Measurements from ENCODE around the gene KRTAP23-1. TPM values are rescaled to one million over a fixed set of nuclear protein-coding genes. Genes with fewer than 3 reads are reported as not detected.

Gene KRTAP23-1
- not detected for total RNA-seq

GRCh38 chr21:30348506-30348905, at the start of gene KRTAP23-1:
TSS of gene KRTAP23-1 (minus strand) at chr21:30348606. CDS start at chr21:30348606, 0 bp downstream.

GRCh38 chr21:30395731-30396130, 47.3 kb upstream of the KRTAP23-1 start, which contains the start of gene KRTAP13-1:
TSS of gene KRTAP13-1 (plus strand) at chr21:30396031. CDS start at chr21:30396087, 56 bp downstream.

GRCh38 chr21:30372139-30372770, 23.8 kb upstream of the KRTAP23-1 start, which contains the start of gene KRTAP13-2:
TSS of gene KRTAP13-2 (minus strand) at chr21:30372271. CDS start at chr21:30372213, 58 bp downstream.

GRCh38 chr21:30337276-30337744, 11.1 kb downstream of the KRTAP23-1 start, which contains the start of gene KRTAP27-1:
TSS of gene KRTAP27-1 (minus strand) at chr21:30337694. CDS start at chr21:30337668, 26 bp downstream.

GRCh38 chr21:30320215-30320614, 28.2 kb downstream of the KRTAP23-1 start, which contains the start of gene KRTAP26-1:
TSS of gene KRTAP26-1 (minus strand) at chr21:30320315. CDS start at chr21:30320035, 280 bp downstream.

Small RNA genes lying within 50 kb of the gene (small RNA-seq; reads per million reads assigned to genes)
- gene KRTAP23-1 (0 reads per million in 2 donors), gene MIR4327 (0 reads per million in 2 donors)

Other genes with a start within 250 kb of the KRTAP23-1 start
- not detected for gene CLDN17, start 181.8 kb downstream of the KRTAP23-1 start, total RNA-seq
- not detected for gene CLDN8, start 132.5 kb downstream of the KRTAP23-1 start, total RNA-seq
- gene KRTAP24-1, start 65.7 kb downstream of the KRTAP23-1 start, total RNA-seq = not detected
- not detected for gene KRTAP25-1, start 59.1 kb downstream of the KRTAP23-1 start, total RNA-seq
- not detected for gene KRTAP26-1, start 28.3 kb downstream of the KRTAP23-1 start, total RNA-seq
- gene KRTAP27-1, start 10.9 kb downstream of the KRTAP23-1 start, total RNA-seq = not detected
- not detected for gene KRTAP13-2, start 23.7 kb upstream of the KRTAP23-1 start, total RNA-seq
- not detected for gene KRTAP13-1, start 47.4 kb upstream of the KRTAP23-1 start, total RNA-seq
- gene KRTAP13-3, start 77.3 kb upstream of the KRTAP23-1 start, total RNA-seq = not detected
- gene KRTAP13-4, start 81.6 kb upstream of the KRTAP23-1 start, total RNA-seq = not detected
- not detected for gene KRTAP15-1, start 91.7 kb upstream of the KRTAP23-1 start, total RNA-seq
- 1 to 10 TPM in 1 of 2 donors, not detected in 1; 3.7 TPM for gene KRTAP19-1, start 131.8 kb upstream of the KRTAP23-1 start, total RNA-seq
- gene KRTAP19-2, start 138.8 kb upstream of the KRTAP23-1 start, total RNA-seq = not detected
- not detected for gene KRTAP19-3, start 143.4 kb upstream of the KRTAP23-1 start, total RNA-seq
- not detected for gene KRTAP19-4, start 148.6 kb upstream of the KRTAP23-1 start, total RNA-seq
- gene KRTAP19-5, start 153.5 kb upstream of the KRTAP23-1 start, total RNA-seq = not detected
- not detected for gene KRTAP19-6, start 193.3 kb upstream of the KRTAP23-1 start, total RNA-seq
- not detected for gene KRTAP19-7, start 212.7 kb upstream of the KRTAP23-1 start, total RNA-seq
- gene KRTAP22-2, start 241.8 kb upstream of the KRTAP23-1 start, total RNA-seq = not detected
- gene KRTAP6-3, start 243.8 kb upstream of the KRTAP23-1 start, total RNA-seq = not detected

All from melanocyte of skin (primary cell).